H1 (cell line): Measurements from ENCODE around the gene DHRS7C. TPM values are rescaled to one million over a fixed set of nuclear protein-coding genes. Genes with fewer than 3 reads are reported as not detected.

Source experiments
- CTCF ChIA-PET: fragments of 300-600 bp; sonication (Branson Sonifier 250); formaldehyde crosslinking; loops from one replicate; lab custom pipeline; 2021; ENCODE audit not compliant: partially characterized antibody; lab: Charles Lee
- POLR2A ChIA-PET: fragments of 300-600 bp; sonication (Branson Sonifier 250); formaldehyde crosslinking; loops from one replicate; lab custom pipeline; 2021; ENCODE audit warnings: inconsistent platforms; ENCODE audit not compliant: partially characterized antibody; lab: Charles Lee
- DNase-seq, 2 experiments: peaks; one replicate each; pipeline versions ENCODE4 v3.0.0 to v3.0.0-alpha.2; 2010 to 2022; ENCODE audit warnings: low spot score in 2 of 2, low read depth in 1 of 2, mixed read lengths in 1 of 2
- FAIRE-seq: peaks from 2 replicates; lab custom pipeline; 2011; peaks lifted over from hg19 to GRCh38; lab: Jason Lieb, UNC
- H2AFZ ChIP-seq: 2 replicates; pipeline ENCODE4 v1.8.1; 2012; ENCODE audit warnings: low read length, inconsistent platforms
- H2AK5ac ChIP-seq: 2 replicates; pipeline ENCODE4 v1.6.1; 2013; ENCODE audit warnings: low read depth, low read length
- H2BK120ac ChIP-seq: replicated peaks from 2 replicates; pipeline ENCODE3; 2013; ENCODE audit warnings: low read depth, low read length, inconsistent platforms
- H2BK12ac ChIP-seq: 2 replicates; pipeline ENCODE4 v1.6.1; 2013; ENCODE audit warnings: low read depth, low read length
- H2BK15ac ChIP-seq: 2 replicates; pipeline ENCODE4 v1.6.1; 2013; ENCODE audit warnings: low read length
- H2BK20ac ChIP-seq: 2 replicates; pipeline ENCODE4 v1.6.1; 2013; ENCODE audit warnings: low read length
- H2BK5ac ChIP-seq: 2 replicates; pipeline ENCODE4 v1.6.1; 2013; ENCODE audit warnings: low read depth, low read length
- H3K14ac ChIP-seq: 2 replicates; pipeline ENCODE4 v1.6.1; 2013; ENCODE audit warnings: inconsistent platforms; ENCODE audit not compliant: insufficient read length
- H3K18ac ChIP-seq: 2 replicates; pipeline ENCODE4 v1.6.1; 2013; ENCODE audit warnings: low read length; ENCODE audit errors: extremely low read depth
- H3K23ac ChIP-seq: 2 replicates; pipeline ENCODE4 v1.6.1; 2013; ENCODE audit warnings: inconsistent platforms; ENCODE audit not compliant: insufficient read length
- H3K23me2 ChIP-seq: 2 replicates; pipeline ENCODE4 v1.6.1; 2013; ENCODE audit warnings: low read depth, low read length
- H3K27ac ChIP-seq: 2 replicates; pipeline ENCODE4 v1.6.1; 2011; ENCODE audit warnings: low read depth, low read length, inconsistent platforms
- H3K27me3 ChIP-seq, 4 experiments: replicated peaks in 1 of 4; 1 replicate in 1 of 4; 2 replicates in 3 of 4; pipeline versions ENCODE4 v1.6.1 to v1.8.1; 2011 to 2013; ENCODE audit warnings: low read length in 3 of 4, mild to moderate bottlenecking in 3 of 4, inconsistent platforms in 2 of 4, mixed read lengths in 2 of 4, moderate library complexity in 1 of 4; ENCODE audit not compliant: control insufficient read depth in 3 of 4, insufficient read depth in 3 of 4; ENCODE audit errors: extremely low read depth in 1 of 4
- H3K36me3 ChIP-seq, 4 experiments: 2 replicates each; pipeline versions ENCODE4 v1.6.1 to v1.8.1; 2011 to 2013; ENCODE audit warnings: mild to moderate bottlenecking in 4 of 4, low read length in 3 of 4, moderate library complexity in 2 of 4, control low read depth in 1 of 4, inconsistent platforms in 1 of 4; ENCODE audit not compliant: insufficient read depth in 4 of 4, control insufficient read depth in 2 of 4
- H3K4ac ChIP-seq: replicated peaks from 2 replicates; pipeline ENCODE3; 2013; ENCODE audit warnings: low read length, low read depth, mixed read lengths, inconsistent platforms; ENCODE audit not compliant: insufficient read length
- H3K4me1 ChIP-seq, 4 experiments: replicated peaks in 1 of 4; 1 replicate in 1 of 4; 2 replicates in 3 of 4; pipeline versions ENCODE4 v1.6.1 to v1.8.1; 2011 to 2013; ENCODE audit warnings: low read length in 3 of 4, inconsistent platforms in 2 of 4, mixed read lengths in 1 of 4; ENCODE audit not compliant: insufficient read depth in 4 of 4, control insufficient read depth in 3 of 4
- H3K4me2 ChIP-seq, 2 experiments: 2 replicates each; pipeline versions ENCODE4 v1.6.1 to v1.8.1; 2011 to 2013; ENCODE audit warnings: low read depth in 2 of 2, low read length in 2 of 2, control low read depth in 1 of 2, inconsistent platforms in 1 of 2, mild to moderate bottlenecking in 1 of 2; ENCODE audit not compliant: insufficient read depth in 1 of 2
- H3K4me3 ChIP-seq, 4 experiments: fragments of 200-600, 300-600 bp in 1 of 4; sonication (generic), shearing (Covaris generic), sonication (Bioruptor Twin) in 1 of 4; 2 replicates each; pipeline versions ENCODE4 v1.5.1 to v1.8.1; 2011 to 2016; ENCODE audit warnings: low read length in 4 of 4, low read depth in 3 of 4, control low read depth in 2 of 4, inconsistent platforms in 2 of 4, mild to moderate bottlenecking in 2 of 4, mixed read lengths in 1 of 4, moderate library complexity in 1 of 4; ENCODE audit not compliant: insufficient read depth in 2 of 4; ENCODE audit errors: extremely low read depth in 1 of 4
- H3K56ac ChIP-seq: replicated peaks from 2 replicates; pipeline ENCODE3; 2013; ENCODE audit warnings: low read depth, mild to moderate bottlenecking, mixed read lengths, low read length, inconsistent platforms; ENCODE audit not compliant: insufficient read length
- H3K79me1 ChIP-seq: 2 replicates; pipeline ENCODE4 v1.6.1; 2013; ENCODE audit warnings: low read depth, low read length, control low read depth
- H3K79me2 ChIP-seq, 2 experiments: 2 replicates each; pipeline versions ENCODE4 v1.6.1 to v1.8.1; 2012 to 2013; ENCODE audit warnings: low read length in 2 of 2, mild to moderate bottlenecking in 2 of 2, inconsistent platforms in 1 of 2; ENCODE audit not compliant: insufficient read depth in 2 of 2, control insufficient read depth in 1 of 2
- H3K9ac ChIP-seq, 4 experiments: replicated peaks in 1 of 4; 1 replicate in 1 of 4; 2 replicates in 3 of 4; pipeline versions ENCODE4 v1.6.1 to v1.8.1; 2011 to 2013; ENCODE audit warnings: low read depth in 3 of 4, low read length in 3 of 4, control low read depth in 2 of 4, mild to moderate bottlenecking in 2 of 4, moderate library complexity in 2 of 4, inconsistent platforms in 1 of 4; ENCODE audit errors: extremely low read depth in 1 of 4
- H3K9me3 ChIP-seq, 2 experiments: 2 replicates each; pipeline versions ENCODE4 v1.6.1 to v1.8.1; 2012 to 2013; ENCODE audit warnings: mild to moderate bottlenecking in 2 of 2, moderate library complexity in 2 of 2, control low read depth in 1 of 2, inconsistent platforms in 1 of 2, low read depth in 1 of 2, low read length in 1 of 2, mixed read lengths in 1 of 2; ENCODE audit not compliant: insufficient read depth in 2 of 2
- H4K20me1 ChIP-seq, 2 experiments: replicated peaks in 1 of 2; 2 replicates each; pipeline versions ENCODE3 to v1.8.1; 2011 to 2013; ENCODE audit warnings: inconsistent platforms in 2 of 2, low read length in 2 of 2, mild to moderate bottlenecking in 1 of 2; ENCODE audit not compliant: insufficient read depth in 2 of 2, control insufficient read depth in 1 of 2
- H4K5ac ChIP-seq: 2 replicates; pipeline ENCODE4 v1.6.1; 2013; ENCODE audit warnings: low read length, low read depth, mixed read lengths, inconsistent platforms; ENCODE audit not compliant: insufficient read length
- H4K8ac ChIP-seq: 2 replicates; pipeline ENCODE4 v1.8.0; 2013; ENCODE audit warnings: mild to moderate bottlenecking, moderate library complexity, low read length, inconsistent platforms; ENCODE audit not compliant: insufficient read depth; ENCODE audit errors: extremely low read depth
- H4K91ac ChIP-seq: replicated peaks from 2 replicates; pipeline ENCODE3; 2013; ENCODE audit warnings: low read length, mixed read lengths, inconsistent platforms; ENCODE audit not compliant: insufficient read length
- NANOG ChIP-seq: IDR thresholded peaks from 2 replicates; pipeline ENCODE4 v1.6.1; 2011; ENCODE audit warnings: low read length, low read depth, mild to moderate bottlenecking, inconsistent platforms; ENCODE audit not compliant: insufficient read depth, poor library complexity, severe bottlenecking
- POU5F1 ChIP-seq: IDR thresholded peaks from 2 replicates; pipeline ENCODE4 v1.6.1; 2011; ENCODE audit warnings: low read depth, mild to moderate bottlenecking, low read length, moderate library complexity
- RNF2 ChIP-seq: fragments of 200-900, 300-1000 bp; sonication (generic); IDR thresholded peaks from 2 replicates; pipeline ENCODE4 v1.7.1; 2016; ENCODE audit warnings: borderline replicate concordance, low read depth, mild to moderate bottlenecking, antibody characterized with exemption, low read length; ENCODE audit not compliant: poor library complexity, severe bottlenecking; ENCODE audit errors: missing control alignments
- SP4 ChIP-seq: IDR thresholded peaks from 2 replicates; pipeline ENCODE4 v1.6.1; 2012; ENCODE audit warnings: low read length, inconsistent platforms
- TAF1 ChIP-seq: IDR thresholded peaks from 2 replicates; pipeline ENCODE4 v1.6.1; 2011; ENCODE audit warnings: mild to moderate bottlenecking, low read depth, low read length
- WGBS, 2 experiments: shearing (Covaris generic) in 1 of 2; methylation state at CpG; one replicate each; pipeline versions ENCODE4 v1.1.6 to v1.1.7; 2013 to 2015; ENCODE audit warnings: low lambda C conversion rate in 2 of 2, mixed read lengths in 2 of 2, inconsistent platforms in 1 of 2, low coverage in 1 of 2, missing lambda C conversion rate in 1 of 2; ENCODE audit not compliant: insufficient replicate concordance in 2 of 2, insufficient coverage in 1 of 2, insufficient read length in 1 of 2; ENCODE audit errors: extremely low coverage in 1 of 2, missing lambda C conversion rate in 1 of 2; 5-methylcytosine and 5-hydroxymethylcytosine counted together
- polyA plus RNA-seq, 7 experiments: library from polyadenylated mRNA; depleted of rRNA in 3 of 7; stranded (reverse) in 5 of 7; unstranded in 2 of 7; fragments of >200 nt in 5 of 7; fragments of 200-250 nt in 2 of 7; gene quantifications; 1 replicate in 5 of 7; 2 replicates in 1 of 7; 4 replicates in 1 of 7; pipeline versions ENCODE4 v1.2.1 to v1.2.3, GENCODE V29; 2011 to 2013; ENCODE audit warnings: missing spikeins in 2 of 7, mixed read lengths in 2 of 7
- total RNA-seq: library from RNA; stranded (reverse); fragmentation: NEBNext Ultra II Directional; extraction: Animal tissue kit (Norgen Biotek cat#: 25700); gene quantifications from 2 replicates; pipeline ENCODE4 v1.2.1, GENCODE V29; 2021
- TF ChIP-seq, protein P1 (sequence below): IDR thresholded peaks from 2 replicates; pipeline ENCODE4 v1.6.1; 2011; ENCODE audit warnings: low read depth, mild to moderate bottlenecking, low read length; ENCODE audit not compliant: insufficient read depth

The DHRS7C gene
- total and polyA plus RNA-seq, 2 of the 8 experiments (the other 6 are each of a cell fraction or from before 2014, with no cell fraction given), result not detected

DNA sequence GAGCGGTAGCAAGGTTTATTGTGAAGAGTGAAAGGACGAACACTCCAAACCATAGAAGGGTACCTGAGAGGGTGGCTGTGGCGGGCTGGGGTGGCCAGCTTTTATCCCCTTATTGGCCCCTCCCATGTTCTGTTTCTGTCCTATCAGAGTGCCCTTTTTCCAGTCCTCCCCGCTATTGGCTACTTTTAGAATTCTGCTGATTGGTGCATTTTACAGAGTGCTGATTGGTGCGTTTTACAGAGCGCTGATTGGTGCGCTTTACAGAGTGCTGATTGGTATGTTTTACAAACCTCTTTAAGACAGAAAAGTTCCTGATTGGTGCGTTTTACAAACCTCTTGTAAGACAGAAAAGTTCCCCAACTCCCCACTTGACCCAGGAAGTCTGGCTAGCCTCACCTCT lies 18.0 kb upstream of the DHRS7C start:
- Histone ChIP-seq H3K4me3 (no peak overlapping the region), H3K14ac (no peak overlapping the region), H2AK5ac (no peak overlapping the region), H3K4me1 (no peaks in the 10 kb centered on the region), H3K79me1 (no peaks in the 10 kb centered on the region), H2BK120ac (no peak overlapping the region), H3K27me3 (no peaks in the 10 kb centered on the region), H3K9me3 (0 out of 4 replicates have a peak, but pooled peaks cover 0 to 2% of the 10 kb centered on the region in 2 experiments)
- CTCF ChIA-PET, result interaction anchor here (1.4 kb wide), 1 partner anchor 80 kb away, joined by 4 read pairs; no protein-coding TSS in a partner anchor
- no peak for DNase-seq
- WGBS, 2 experiments, result 98% methylated on average over 8 of the region's 8 CpGs; no CpG with 5 or more reads in 1 of the 2 experiments
- no peak for FAIRE-seq
- TF ChIP-seq RNF2 (no peak), NANOG (no peak), TAF1 (no peak), SP4 (no peak), POU5F1 (no peak)
- TF ChIP-seq, protein P1, sequence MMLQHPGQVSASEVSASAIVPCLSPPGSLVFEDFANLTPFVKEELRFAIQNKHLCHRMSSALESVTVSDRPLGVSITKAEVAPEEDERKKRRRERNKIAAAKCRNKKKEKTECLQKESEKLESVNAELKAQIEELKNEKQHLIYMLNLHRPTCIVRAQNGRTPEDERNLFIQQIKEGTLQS, result no peak
- TF ChIP-seq, all 59 proteins: peak for 0
- Histone ChIP-seq H3K18ac (no peak overlapping the region), H2BK15ac (no peak overlapping the region), H2AFZ (no peak overlapping the region), H3K23me2 (no peaks in the 10 kb centered on the region), H3K4me2 (no peak overlapping the region), H4K5ac (no peak overlapping the region), H3K4ac (no peak overlapping the region), H3K56ac (no peak overlapping the region), H4K20me1 (no peaks in the 10 kb centered on the region), H2BK12ac (no peak overlapping the region), H4K8ac (no peak overlapping the region), H3K9ac (no peak overlapping the region), H2BK20ac (no peak overlapping the region), H4K91ac (no peak overlapping the region), H3K23ac (no peak overlapping the region), H3K27ac (no peak overlapping the region), H3K79me2 (no peaks in the 10 kb centered on the region), H2BK5ac (no peak overlapping the region), H3K36me3 (no peaks in the 10 kb centered on the region)
- POLR2A ChIA-PET, result no interaction called here
